DMS53 treated with DMSO at 0.1 percent for 48 hours (cell line): ENCODE results near the gene COQ10B.
"Not testable (repeated sequence)": the region's sequence is repeated elsewhere in the genome, so short reads cannot be mapped to it uniquely, and the experiment has no call there.

Source experiments
- DNase-seq: peaks from one replicate; lab custom pipeline; 2025; ENCODE audit not compliant: unreplicated experiment; lab: John Stamatoyannopoulos, UW

COQ10B gene

DNA sequence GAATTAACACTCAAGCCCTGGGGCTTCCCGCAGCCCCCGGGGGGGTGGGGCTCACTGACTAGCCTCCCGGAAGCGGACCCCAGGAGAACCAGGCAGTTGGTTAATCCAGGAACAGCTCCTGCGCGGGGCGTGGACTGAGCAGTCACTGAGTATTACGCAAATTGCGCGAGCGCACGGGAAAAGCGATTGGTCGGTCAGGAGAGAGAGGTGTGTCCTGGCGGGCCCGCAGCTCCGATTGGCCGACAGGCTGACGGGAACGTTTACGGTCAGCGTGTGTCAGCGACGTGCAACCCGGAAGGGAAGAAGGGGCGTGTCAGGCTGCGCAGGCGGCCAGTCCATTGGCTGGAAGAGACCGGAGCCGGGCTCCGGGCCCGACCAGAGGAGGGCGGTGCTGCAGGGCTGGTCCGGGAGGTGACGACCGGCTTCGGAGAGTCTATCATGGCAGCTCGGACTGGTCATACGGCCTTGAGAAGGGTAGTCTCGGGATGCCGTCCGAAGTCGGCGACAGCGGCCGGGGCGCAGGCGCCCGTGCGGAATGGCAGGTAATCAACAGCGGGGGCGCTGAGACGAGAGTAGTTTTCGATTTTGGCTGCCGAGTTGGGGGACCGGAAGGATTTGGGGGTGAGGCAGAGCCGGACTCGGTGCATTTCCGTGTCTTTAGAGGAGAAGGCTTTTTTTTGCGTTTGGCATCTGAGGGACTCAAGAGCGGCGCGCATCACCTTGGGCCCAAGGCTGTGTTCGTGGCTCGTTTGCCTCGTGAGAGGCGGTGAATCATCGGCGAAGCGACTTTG lies at the start of gene COQ10B:
TSS of gene COQ10B (plus strand) at position 430 of the 791 bp plus-strand sequence. CDS start at position 439, 9 bp downstream.
- DNase-seq, result peak; percentile 99

DNA sequence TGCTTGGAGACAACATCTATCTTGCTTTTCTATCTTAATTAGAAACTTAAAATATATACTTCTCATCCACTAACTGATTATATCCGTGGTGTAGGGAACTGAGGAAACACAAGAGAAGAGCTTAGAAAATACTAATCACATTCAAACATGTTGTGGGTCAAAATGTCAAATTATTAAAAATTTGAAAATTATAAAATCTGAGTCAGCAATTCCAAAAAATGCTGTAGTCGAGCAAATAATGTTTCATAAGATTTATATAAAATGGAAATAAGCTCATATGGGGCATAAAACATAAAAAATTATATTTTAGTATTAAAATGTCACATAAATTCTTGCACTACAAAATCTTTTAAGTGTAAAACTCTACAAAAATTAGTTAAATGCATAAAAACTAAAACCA lies 47.8 kb upstream of the COQ10B start:
- no peak for DNase-seq

DNA sequence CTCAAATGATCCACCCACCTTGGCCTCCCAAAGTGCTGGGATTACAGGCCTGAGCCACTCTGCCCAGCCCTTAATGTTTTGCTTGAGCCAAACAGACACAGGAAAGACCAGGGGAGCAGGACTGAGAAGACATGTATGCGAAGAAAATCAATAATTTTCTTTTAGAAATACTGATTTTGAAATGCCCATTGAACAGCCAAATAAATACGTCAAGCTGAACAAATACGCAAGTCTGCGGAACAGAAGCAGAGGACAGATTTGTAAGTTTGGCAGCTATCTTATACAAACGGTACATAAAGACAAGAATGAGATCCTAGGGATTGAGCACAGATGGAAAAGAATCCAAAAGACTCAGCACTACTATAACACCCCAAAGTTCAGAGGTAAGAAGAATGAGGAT lies 39.3 kb upstream of the COQ10B start:
- DNase-seq, result no peak

DNA sequence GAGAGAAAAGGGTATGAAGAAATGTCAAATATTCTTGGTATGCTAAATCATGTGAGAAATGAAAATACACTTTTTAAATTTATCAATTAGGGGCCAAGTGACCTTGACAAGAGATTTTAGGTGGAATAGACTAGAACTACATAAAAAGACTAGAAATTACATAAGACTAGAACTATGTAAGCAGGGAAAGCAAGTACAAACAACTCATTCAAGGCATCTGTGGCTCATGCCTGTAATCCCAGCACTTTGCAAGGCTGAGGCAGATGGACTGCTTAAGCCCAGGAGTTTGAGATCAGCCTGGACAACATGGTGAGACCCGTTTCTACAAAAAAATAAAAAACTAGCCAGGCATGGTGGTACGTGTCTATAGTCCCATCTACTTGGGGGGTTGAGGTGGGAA lies 38.8 kb upstream of the COQ10B start:
- DNase-seq, result no peak

DNA sequence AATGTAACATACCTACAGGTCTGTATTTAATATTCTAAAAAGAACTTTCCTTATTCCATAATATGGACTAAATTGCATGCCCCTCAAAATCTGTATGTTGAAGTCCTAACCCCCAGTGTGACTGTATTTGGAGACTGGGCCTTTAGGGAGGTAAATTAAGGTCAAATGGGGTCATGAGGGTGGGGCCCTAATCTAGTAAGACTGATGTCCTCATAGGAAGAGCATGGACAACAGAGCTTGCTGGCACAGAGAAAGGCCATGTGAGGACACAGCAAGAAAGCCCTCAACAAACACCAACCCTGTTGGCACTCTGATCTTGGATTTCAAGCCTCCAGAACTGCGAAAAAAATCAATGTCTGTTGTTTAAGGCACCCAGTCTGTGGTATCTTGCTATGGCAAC lies 37.1 kb upstream of the COQ10B start:
- no peak for DNase-seq

DNA sequence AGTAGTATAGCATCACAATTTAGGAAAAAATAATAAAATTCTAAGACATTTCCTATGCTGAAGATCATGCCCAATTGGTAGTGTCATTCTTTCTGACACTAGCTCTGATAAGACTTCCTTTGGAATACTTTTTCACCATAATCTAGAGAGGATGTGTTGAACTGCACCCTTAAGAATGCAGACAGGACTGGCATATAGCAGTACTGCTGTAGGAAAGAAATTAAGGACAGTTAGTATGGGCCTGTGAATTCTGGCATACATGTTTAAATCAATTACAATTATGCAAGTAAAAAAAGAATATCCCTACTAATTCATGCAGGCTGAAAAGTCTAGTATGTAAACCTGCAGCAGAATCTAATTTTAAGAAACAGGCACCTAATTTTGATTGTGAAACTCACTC lies 33.9 kb upstream of the COQ10B start:
- DNase-seq, result no peak

DNA sequence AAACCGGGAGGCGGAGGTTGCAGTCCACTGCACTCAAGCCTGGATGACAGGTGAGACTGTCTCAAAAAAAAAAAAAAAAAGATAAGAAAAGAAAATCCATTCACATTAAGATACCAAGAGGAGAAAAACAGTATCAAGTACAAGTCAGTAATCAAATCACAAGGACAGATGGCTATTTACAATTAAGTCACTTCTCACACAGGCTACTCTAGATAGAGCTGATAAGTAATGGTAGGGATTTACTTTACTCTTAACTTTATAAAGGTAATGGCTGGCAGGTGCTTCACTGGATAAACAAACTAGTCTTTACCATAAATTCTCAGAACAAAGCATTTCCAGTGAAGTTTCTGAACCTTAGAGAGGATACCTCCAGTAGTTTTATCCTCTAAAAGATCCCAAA lies 30.0 kb upstream of the COQ10B start:
- no peak for DNase-seq

DNA sequence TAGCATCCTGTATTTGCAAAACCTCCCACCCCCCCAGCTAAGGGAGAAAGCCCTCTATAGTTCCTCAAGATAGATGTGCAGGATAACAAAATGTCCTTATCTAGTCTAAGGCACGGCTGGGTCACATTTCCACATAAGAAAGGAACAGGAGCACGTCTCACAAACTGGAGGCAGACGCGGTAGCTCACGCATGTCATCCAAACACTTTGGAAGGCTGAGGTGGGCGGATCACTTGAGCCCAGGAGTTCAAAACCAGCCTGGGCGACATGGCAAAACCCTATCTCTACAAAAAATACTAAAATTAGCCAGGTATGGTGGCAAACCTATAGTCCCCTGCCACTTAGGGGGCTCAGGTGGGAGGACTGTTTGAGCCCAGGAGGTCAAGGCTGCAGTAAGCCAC lies 27.8 kb upstream of the COQ10B start:
- DNase-seq, result no peak

DNA sequence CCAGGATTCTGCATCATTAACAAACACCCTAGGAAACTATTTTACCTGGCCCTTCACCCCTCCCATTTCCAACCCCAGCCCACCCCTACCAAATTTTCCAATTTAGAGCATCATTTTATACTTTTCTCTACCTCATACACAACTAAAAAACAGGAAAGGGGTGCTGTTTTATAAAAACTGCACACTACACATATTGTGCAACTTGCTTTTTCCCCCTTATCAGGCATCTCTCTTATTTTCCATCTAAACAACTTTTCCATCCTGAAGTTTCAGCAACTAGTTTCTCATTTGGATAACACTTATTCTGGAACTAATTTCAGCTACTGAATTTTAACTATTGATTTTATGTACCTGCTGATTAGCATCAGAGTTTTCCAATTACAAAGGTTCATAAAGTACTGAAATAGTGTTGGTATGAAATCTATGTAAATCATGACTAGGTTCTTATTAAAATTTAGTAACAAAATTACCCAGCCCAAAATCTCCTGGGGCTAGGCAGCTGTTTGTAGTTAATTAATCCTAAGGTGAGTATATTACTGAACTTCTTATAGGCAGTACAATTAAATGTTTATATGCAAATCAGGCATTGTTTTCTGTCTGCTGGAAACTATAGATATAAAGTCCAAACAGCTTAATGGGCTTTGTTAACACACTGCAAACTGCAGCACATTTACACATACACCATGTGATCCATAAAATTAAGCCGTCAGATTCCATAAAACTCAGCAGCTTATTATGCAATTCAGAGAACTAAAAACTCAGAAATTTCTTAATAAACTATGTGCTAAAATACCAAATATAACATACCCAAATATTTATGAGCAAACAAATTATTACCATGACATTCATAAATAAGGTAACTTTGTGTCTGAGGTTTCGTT lies 26.4 kb upstream of the COQ10B start:
- DNase-seq, result no peak

DNA sequence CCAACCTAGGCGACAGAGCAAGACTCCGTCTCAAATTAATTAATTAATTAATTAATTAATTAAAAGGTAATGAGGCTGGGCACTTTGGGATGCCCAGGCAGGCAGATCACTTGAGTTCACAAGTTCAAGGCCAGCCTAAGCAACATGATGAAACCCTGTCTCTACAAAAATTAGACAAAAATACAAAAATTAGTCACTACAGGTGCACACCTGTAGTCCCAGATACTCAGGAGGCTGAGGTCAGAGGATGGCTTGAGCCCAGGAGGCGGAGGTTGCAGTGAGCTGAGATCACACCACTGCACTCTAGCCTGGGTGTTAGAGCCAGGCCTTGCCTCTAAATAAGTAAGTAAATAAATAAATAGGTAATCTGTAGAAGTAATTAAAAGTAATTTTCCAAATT lies 25.4 kb upstream of the COQ10B start:
- DNase-seq, result no peak

DNA sequence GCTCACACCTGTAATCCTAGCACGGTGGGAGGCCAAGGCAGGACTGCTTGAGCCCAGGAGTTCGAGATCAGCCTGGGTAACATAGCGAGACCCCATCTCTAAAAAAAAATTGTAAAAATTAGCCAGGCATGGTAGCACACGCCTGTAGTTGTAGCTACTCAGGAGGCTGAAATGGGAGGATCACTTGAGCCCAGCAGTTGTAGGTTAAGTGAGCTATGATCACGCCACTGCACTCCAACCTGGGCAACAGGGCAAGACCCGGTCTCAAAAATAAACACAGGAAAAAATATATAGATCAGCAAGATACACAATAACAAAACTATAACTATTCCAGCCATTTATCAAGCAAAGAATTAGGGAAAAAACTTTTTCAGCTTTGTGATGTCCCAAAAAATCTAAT lies 21.5 kb upstream of the COQ10B start:
- DNase-seq, result no peak

DNA sequence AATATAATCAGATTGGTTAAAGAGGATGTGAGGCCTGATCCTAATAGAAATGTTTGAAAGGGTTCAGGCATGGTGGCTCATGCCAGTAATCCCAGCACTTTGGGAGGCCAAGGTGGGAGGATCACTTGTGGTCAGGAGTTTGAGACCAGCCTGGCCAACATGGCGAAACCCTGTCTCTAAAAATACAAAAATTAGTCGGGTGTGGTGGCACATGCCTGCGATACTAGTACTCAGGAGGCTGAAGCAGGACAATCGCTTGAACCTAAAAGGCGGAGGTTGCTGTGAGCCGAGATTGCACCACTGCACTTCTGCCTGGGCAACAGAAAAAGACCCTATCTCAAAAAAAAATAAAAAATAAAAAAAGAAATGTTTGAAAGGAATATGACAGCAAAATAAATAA lies 20.8 kb upstream of the COQ10B start:
- not testable (repeated sequence) for DNase-seq

DNA sequence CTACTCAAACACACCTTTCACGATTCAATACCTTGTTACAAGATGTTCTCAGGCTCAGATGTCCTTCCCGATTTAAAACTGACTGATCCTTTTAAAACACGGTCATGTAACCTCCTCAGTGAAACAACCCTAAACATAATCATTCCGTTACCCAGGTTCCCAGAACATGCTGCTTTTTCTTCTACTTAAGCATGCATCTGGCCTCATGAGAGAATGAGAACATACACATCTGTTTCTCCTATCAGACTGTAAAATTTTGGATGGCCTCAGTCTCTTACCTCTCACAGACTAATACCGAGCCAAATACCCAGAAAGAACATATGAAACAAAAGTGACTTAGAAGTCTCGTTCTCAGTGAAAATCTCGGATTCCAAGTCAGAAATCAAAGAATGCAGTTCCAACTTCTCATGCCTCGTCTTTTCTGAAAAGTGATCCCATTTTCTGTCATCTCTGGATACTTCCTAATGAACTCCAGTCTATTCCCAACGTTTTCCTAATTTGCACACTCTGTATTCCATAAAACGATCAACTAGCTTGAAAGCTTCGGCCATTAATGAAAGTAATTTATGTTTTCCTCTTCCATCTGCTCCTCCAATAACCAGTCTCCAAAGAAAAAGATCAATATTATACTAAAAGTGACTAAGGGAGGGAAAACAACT lies 19.4 kb upstream of the COQ10B start:
- DNase-seq, result no peak

DNA sequence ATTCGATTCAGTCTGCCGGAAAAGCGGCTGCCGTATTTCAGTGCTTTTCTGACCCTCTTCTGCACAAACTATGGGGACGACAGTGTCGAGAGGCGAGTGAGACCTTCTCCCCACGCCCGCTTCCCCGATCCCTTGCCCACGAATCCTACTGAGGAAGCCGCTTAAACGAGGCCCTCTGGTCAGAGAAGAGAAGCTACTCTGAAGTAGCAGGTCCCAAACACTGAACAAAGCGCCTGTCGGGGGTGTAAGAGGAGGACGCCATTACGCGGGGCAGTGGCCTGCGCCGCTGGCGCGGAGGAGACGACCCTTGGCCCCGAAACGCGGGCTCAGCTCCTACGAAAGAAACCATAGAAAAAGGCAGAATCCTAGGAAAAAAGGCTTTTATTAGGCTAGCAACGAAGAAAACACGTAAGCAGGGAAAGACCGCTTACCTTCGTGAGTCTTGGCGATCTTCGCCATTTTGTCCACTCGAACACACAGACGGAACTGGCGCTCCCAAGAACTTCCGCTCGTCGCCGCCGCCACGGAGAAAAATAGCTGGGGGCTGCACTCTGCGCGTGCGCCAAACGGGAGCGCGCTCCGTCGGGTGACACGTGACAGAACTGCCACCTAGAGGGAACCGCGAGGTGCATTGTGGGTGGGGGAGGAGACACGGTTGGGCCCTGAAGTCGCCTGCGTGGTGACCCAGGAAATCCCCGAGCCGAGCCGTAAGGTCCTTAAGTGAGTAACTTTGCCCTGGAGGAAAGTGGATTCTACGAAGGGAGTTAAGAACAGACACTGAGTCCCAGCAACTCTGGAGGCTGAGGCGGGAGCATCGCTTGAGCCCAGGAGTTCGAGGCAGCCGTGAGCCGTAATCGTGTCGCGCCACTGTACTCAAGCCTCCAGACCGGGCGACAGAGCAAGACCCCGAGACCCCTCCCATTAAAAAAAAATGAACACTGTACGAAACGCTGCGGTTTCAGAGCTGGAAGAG lies 18.5 kb upstream of the COQ10B start, which contains the start of gene SF3B1:
TSS of gene SF3B1 (minus strand) at position 488 of the 973 bp plus-strand sequence. CDS start at position 459, 29 bp downstream.
- DNase-seq, result peak; percentile 90

DNA sequence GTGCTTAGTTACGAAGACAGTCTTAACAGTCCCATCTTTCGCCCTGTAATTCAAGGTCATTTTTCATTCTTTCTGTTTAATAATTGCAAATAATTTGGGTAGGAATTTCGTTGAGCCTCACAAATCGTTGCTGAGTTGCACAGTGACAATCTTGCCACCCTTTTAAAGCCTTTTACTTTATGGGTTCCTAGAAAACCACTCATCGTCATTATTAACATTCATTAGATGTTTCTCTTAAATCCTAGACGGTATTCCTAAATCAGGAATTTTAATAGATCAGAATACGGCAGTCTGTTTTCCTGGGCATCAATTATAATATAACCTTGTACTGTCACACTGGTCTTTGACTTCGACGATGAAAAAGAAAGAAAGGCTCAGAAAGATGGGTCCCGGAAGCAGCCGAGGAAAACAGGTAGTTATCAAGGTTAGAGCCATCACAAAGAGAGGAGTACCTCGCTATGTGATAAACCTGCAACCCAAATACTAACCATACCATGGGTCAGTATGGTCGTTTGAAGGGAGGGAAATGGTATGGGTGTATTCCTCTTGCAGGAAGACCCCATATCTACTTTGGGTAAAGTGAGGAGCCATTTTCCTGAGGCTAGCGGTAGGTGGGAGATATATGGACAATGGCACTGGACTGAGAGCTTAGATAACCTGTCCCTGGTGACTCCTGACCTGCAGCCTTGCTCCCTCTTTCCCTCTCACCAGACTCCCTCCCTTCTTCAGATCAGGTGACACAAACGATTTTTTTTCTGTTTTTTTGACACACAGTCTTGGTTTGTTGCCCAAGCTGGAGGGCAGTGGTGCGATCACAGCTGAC lies 17.5 kb upstream of the COQ10B start:
- peak; percentile 22 for DNase-seq

DNA sequence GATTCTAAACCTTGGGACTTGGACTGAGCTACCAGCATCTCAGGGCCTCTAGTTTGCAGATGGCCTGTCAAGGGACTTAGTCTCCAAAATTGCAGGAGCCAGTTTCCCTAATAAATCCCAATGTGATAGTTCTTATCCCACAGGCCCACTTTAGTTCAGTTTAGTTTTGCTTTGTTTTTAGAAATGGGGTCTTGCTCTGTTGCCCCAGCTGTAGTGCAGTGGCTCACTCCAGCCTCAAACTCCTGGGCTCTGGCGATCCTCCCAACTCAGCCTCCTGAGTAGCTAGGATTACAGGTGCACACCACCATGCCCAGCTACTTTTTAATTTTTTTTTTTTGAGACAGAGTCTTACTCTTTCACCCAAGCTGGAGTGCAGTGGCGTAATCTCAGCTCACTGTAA lies 16.0 kb upstream of the COQ10B start:
- DNase-seq, result no peak

DNA sequence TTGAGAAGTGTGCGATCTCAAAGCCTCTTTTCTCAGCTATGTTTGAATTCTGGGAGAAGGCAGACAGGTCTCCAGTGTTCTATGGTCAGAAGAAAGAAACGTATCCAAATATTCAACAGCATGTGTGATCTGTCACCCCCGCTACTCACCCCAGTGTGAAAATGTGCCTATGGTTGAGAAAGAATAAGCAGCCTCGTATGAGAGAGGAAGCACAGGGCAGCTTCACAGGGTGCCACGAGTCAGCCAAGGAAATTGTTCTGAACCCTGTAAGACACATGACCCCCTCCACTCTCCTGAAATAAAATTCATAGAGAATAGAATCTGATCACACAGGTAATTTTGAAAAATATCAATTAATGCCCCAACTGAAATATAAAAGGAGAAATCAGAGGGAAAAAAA lies 10.5 kb upstream of the COQ10B start:
- DNase-seq, result no peak

DNA sequence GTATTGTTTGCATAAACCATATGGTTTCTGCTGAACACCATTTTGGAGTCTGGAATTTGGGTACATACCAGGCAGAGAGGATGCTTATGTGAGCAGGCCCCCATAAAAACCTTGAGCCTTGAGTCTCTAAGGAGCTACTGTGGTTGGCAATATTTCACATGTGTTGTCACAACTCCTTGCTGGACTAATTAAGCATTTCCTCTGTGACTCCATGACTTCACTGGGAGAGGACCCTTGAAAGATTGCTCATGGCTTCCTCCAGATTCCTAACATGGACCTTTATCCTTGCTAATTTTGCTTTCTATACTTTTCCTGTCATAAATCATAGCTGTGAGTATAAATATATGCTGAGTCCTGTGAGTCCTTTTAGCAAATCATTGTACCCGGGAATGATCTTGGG lies 7.6 kb upstream of the COQ10B start:
- no peak for DNase-seq

DNA sequence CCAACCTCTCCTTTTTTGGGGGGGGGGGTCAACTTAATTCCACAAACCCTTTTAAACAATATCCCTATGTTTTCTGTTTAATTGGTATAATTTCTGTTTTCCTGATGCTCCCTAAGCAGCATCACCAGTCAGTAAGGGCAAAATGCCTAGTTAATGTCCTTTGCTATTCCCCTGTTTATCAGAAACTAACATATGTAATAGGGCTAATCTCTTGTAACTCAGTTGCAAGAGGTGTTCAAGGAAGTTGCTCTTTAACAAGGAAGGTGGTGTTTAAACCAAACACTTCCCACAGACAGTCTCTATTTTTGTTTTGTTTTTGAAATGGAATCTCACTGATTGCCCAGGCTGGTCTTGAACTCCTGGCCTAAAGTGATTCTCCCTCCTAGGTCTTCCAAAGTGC lies 6.5 kb upstream of the COQ10B start:
- DNase-seq, result no peak

DNA sequence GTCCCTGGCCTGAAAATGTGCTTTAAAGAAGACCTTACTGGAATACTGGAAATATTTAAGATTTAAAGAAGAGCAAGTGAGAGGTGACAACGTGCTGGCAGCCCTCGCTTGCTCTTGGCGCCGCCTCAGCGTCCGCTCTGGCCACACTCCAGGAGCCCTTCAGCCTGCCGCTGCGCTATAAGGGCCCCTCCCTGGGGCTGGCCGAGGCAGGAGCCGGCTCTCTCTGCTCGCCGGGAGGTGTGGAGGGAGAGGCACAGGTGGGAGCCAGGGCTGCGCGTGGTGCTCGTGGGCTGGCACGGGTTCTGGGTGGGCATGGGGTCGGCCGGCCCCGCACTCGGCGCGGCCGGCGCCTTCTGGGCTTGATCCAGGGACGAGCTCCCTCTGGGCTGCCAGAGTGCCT lies 2.9 kb upstream of the COQ10B start:
- DNase-seq, result no peak
